Body of pancreas (tissue), 4 donors: Measurements from ENCODE around the gene RBM38.
A peak's percentile ranks its signal among the peaks of the same experiment; 100 is the strongest.

Source experiments
- POLR2A ChIP-seq, 3 donors: fragments of 450-650 bp; IDR thresholded peaks; one replicate each; pipeline ENCODE4 v1.6.1; 2016; ENCODE audit warnings: antibody characterized with exemption in 3 of 3, mild to moderate bottlenecking in 2 of 3
- TF ChIP-seq, protein P1 (sequence below), 7 experiments: fragments of 450-650 bp in 4 of 7; fragments of 200-600 bp in 3 of 7; sonication (generic) in 3 of 7; IDR thresholded peaks; one replicate each; pipeline ENCODE4 v1.5.1; 2016 to 2019; ENCODE audit warnings: antibody characterized with exemption in 7 of 7

DNA sequence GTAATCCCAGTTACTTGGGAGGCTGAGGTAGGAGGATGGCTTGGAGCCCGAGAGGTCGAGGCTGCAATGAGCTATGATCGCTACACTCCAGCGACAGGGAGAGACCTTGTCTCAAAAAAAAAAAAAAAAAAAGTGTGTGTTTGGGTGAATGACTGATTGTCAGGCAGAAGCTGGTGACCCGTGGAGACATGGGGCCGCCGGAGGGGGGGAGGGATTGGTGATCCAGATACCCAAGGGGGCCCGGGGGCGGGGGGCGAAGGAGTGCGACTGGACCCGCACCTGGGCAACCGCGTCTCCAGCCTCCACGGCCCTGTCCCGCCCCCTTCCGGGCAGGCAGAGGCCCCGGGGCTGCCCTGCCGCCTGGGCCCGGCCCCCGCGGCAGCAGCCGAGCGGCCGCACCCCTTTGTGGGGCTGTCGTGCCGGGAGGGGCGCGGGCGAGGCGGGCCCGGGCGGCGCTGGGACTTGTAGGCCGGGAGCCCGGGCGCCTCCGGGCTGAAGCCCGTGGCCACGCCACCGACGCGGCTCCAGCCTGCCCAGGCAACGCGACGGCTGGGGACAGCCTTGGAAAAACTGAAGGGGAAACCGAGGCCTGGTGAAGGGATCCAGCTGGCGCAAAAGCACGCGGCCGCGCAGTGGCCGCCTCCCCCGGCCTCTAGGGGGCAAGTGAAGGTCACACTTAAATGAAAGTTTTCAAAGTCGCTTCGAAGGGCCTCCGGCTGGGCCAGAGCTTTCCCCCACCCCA lies 2.1 kb upstream of the RBM38 start:
- peak; percentile 18 to 49 (median 47) for TF ChIP-seq POLR2A (IDR thresholded peaks at IDR 0.05)
- TF ChIP-seq, protein P1, sequence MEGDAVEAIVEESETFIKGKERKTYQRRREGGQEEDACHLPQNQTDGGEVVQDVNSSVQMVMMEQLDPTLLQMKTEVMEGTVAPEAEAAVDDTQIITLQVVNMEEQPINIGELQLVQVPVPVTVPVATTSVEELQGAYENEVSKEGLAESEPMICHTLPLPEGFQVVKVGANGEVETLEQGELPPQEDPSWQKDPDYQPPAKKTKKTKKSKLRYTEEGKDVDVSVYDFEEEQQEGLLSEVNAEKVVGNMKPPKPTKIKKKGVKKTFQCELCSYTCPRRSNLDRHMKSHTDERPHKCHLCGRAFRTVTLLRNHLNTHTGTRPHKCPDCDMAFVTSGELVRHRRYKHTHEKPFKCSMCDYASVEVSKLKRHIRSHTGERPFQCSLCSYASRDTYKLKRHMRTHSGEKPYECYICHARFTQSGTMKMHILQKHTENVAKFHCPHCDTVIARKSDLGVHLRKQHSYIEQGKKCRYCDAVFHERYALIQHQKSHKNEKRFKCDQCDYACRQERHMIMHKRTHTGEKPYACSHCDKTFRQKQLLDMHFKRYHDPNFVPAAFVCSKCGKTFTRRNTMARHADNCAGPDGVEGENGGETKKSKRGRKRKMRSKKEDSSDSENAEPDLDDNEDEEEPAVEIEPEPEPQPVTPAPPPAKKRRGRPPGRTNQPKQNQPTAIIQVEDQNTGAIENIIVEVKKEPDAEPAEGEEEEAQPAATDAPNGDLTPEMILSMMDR (IDR thresholded peaks at IDR 0.05) = peak in 3 of 7 experiments; percentile 21 to 44 (median 29)
